ENCODE data around the gene DIPK1C.

DNA sequence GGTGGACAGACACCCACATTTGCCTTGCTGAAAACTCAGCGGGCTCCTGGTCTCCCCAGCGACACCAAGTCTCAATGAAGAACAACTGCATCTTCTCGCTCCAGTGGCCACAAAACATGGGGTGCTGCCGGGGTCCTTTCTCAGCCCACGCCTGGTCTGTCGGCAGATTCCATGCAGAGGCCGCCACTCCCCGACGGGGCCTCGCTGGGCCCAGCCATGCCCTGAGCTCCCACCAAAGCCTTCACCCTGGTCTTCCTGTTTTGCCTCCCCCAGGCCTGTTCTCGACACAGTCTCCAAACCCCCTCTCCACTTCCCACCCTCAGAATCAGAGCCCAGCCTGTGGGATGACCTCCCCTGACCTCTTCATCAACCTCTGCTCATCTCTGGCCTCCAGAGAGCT, 31.2 kb downstream of the DIPK1C start:
- TF ChIP-seq, protein P1, sequence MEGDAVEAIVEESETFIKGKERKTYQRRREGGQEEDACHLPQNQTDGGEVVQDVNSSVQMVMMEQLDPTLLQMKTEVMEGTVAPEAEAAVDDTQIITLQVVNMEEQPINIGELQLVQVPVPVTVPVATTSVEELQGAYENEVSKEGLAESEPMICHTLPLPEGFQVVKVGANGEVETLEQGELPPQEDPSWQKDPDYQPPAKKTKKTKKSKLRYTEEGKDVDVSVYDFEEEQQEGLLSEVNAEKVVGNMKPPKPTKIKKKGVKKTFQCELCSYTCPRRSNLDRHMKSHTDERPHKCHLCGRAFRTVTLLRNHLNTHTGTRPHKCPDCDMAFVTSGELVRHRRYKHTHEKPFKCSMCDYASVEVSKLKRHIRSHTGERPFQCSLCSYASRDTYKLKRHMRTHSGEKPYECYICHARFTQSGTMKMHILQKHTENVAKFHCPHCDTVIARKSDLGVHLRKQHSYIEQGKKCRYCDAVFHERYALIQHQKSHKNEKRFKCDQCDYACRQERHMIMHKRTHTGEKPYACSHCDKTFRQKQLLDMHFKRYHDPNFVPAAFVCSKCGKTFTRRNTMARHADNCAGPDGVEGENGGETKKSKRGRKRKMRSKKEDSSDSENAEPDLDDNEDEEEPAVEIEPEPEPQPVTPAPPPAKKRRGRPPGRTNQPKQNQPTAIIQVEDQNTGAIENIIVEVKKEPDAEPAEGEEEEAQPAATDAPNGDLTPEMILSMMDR (IDR thresholded peaks at IDR 0.05), result no peak
- TF ChIP-seq POLR2AphosphoS5 (IDR thresholded peaks at IDR 0.05) (no peak), POLR2A (IDR thresholded peaks at IDR 0.05) (no peak), EP300 (IDR thresholded peaks at IDR 0.05) (no peak)

Data from suprapubic skin (tissue), 4 donors.